Brain pericyte (primary cell): ENCODE measurements around the gene KLHL22.
"Not testable (repeated sequence)": the region's sequence is repeated elsewhere in the genome, so short reads cannot be mapped to it uniquely, and the experiment has no call there.

Source experiments
- DNase-seq: peaks from one replicate; pipeline ENCODE4 v3.0.0-alpha.2; 2012; ENCODE audit warnings: low read depth, low spot score

The KLHL22 gene

GRCh38 chr22:20471126-20471833 is 24.3 kb downstream of the KLHL22 start:
- no peak for DNase-seq

- not testable (repeated sequence) for DNase-seq
These were observed 25.1 kb downstream of the KLHL22 start for GRCh38 chr22:20470525-20470924.

GRCh38 chr22:20469110-20469868 is 26.3 kb downstream of the KLHL22 start:
- no peak for DNase-seq

- no peak for DNase-seq
These were observed 28.8 kb downstream of the KLHL22 start for GRCh38 chr22:20466659-20467379.

GRCh38 chr22:20465759-20466077 is 29.9 kb downstream of the KLHL22 start:
- DNase-seq: no peak

- DNase-seq: no peak
These were observed 30.5 kb downstream of the KLHL22 start for GRCh38 chr22:20464912-20465758.

GRCh38 chr22:20464096-20464614 is 31.4 kb downstream of the KLHL22 start:
- DNase-seq: no peak

GRCh38 chr22:20463324-20464095 is 32.1 kb downstream of the KLHL22 start:
- no peak for DNase-seq

- no peak for DNase-seq
These were observed 35.7 kb downstream of the KLHL22 start for GRCh38 chr22:20459862-20460261.

GRCh38 chr22:20459152-20459542 is 36.4 kb downstream of the KLHL22 start:
- no peak for DNase-seq

GRCh38 chr22:20458530-20459151 is 37.0 kb downstream of the KLHL22 start:
- DNase-seq: no peak

GRCh38 chr22:20457506-20458240 is 37.9 kb downstream of the KLHL22 start:
- no peak for DNase-seq

- no peak for DNase-seq
These were observed 38.9 kb downstream of the KLHL22 start for GRCh38 chr22:20456722-20457076.

GRCh38 chr22:20456064-20456721 is 39.4 kb downstream of the KLHL22 start:
- DNase-seq: no peak

GRCh38 chr22:20455709-20456063 is 39.9 kb downstream of the KLHL22 start:
- DNase-seq: no peak

- no peak for DNase-seq
These were observed 42.4 kb downstream of the KLHL22 start for GRCh38 chr22:20453222-20453621.

GRCh38 chr22:20451920-20452319 is 43.7 kb downstream of the KLHL22 start:
- DNase-seq: no peak

GRCh38 chr22:20451129-20451778 is 44.3 kb downstream of the KLHL22 start:
- DNase-seq: not testable (repeated sequence)

GRCh38 chr22:20450551-20450906 is 45.1 kb downstream of the KLHL22 start:
- DNase-seq: no peak
